GM13977 (cell line): Measurements from ENCODE around the gene KRTAP5-1.
"Not testable (repeated sequence)": the region's sequence is repeated elsewhere in the genome, so short reads cannot be mapped to it uniquely, and the experiment has no call there.

Source experiments
- DNase-seq: peaks from one replicate; pipeline ENCODE4 v3.0.0; 2012; ENCODE audit warnings: low spot score
- CTCF ChIP-seq: IDR thresholded peaks from 2 replicates; pipeline ENCODE4 v1.5.1; 2012; ENCODE audit warnings: mild to moderate bottlenecking, control low read depth; ENCODE audit not compliant: insufficient read depth; ENCODE audit errors: extremely low read depth, missing control alignments
- in situ Hi-C: fragments of 300-500 bp; cut with MboI; formaldehyde crosslinking; loops from one replicate; pipeline ENCODE4 v1.12.0; 2022; ENCODE audit warnings: low sequenced_read_pairs, low pct_unique_long_range_greater_than_20kb, mixed read lengths, inconsistent platforms; ENCODE audit not compliant: unreplicated experiment

KRTAP5-1 gene

GRCh38 chr11:1589996-1590395 lies 4.9 kb upstream of the KRTAP5-1 start:
- TF ChIP-seq CTCF = no peak
- in situ Hi-C loops = no loop called here
- no peak for DNase-seq

- DNase-seq, in situ Hi-C loops: not testable (repeated sequence)
Observed at GRCh38 chr11:1589191-1589963, 4.3 kb upstream of the KRTAP5-1 start.

GRCh38 chr11:1586699-1587098 lies 1.6 kb upstream of the KRTAP5-1 start:
- in situ Hi-C loops = no loop called here
- no peak for TF ChIP-seq CTCF
- DNase-seq = no peak

GRCh38 chr11:1582909-1583308 lies 2.2 kb downstream of the KRTAP5-1 start:
- in situ Hi-C loops, DNase-seq: not testable (repeated sequence)

GRCh38 chr11:1581976-1582375 lies 3.1 kb downstream of the KRTAP5-1 start:
- in situ Hi-C loops = no loop called here
- no peak for DNase-seq
- TF ChIP-seq CTCF = no peak

- TF ChIP-seq CTCF = no peak
- in situ Hi-C loops = no loop called here
Observed at GRCh38 chr11:1576825-1577224, 8.3 kb downstream of the KRTAP5-1 start.

GRCh38 chr11:1575756-1576155 lies 9.3 kb downstream of the KRTAP5-1 start:
- in situ Hi-C loops, DNase-seq: not testable (repeated sequence)

More at GRCh38 chr11:1576825-1577224, 8.3 kb downstream of the KRTAP5-1 start:
- DNase-seq = no peak

GRCh38 chr11:1574933-1575242 lies 10.2 kb downstream of the KRTAP5-1 start:
- TF ChIP-seq CTCF = no peak
- no peak for DNase-seq
- in situ Hi-C loops = no loop called here
